ENCODE data around the gene FXYD4. TPM values are rescaled to one million over a fixed set of nuclear protein-coding genes. Genes with fewer than 3 reads are reported as not detected.
"Not testable (repeated sequence)": the region's sequence is repeated elsewhere in the genome, so short reads cannot be mapped to it uniquely, and the experiment has no call there.

Gene FXYD4
- polyA plus RNA-seq, 1 donor (not counting 4 experiments of a cell fraction or from before 2014, with no cell fraction given): not detected

- H3K9me1 ChIP-seq (ENCODE audit: control insufficient read depth, extremely low read depth, insufficient read depth, low read length); dilution Hi-C loops (cut with MboI; ENCODE audit: extremely low pct_ligation_motif_present, low sequenced_read_pairs); H3K4me1 ChIP-seq (ENCODE audit: control insufficient read depth, extremely low read depth, insufficient read depth, low read length); DNase-seq (ENCODE audit: low read depth, low spot score); H3K79me2 ChIP-seq (ENCODE audit: control insufficient read depth, insufficient read depth, low read length); H3K27ac ChIP-seq (ENCODE audit: control insufficient read depth, insufficient read depth, low read length); H3K9me3 ChIP-seq (ENCODE audit: control insufficient read depth, low read depth, low read length); H4K20me1 ChIP-seq (ENCODE audit: control insufficient read depth, extremely low read depth, insufficient read depth, low read length); H3K4me3 ChIP-seq (ENCODE audit: control insufficient read depth in 2 of 3, extremely low read depth in 1 of 3, insufficient read depth in 2 of 3, low read depth in 1 of 3, low read length in 3 of 3); FAIRE-seq; H3K9ac ChIP-seq (ENCODE audit: control insufficient read depth, extremely low read depth, insufficient read depth, low read length); H3K36me3 ChIP-seq (ENCODE audit: control insufficient read depth in 2 of 2, extremely low read depth in 1 of 2, insufficient read depth in 2 of 2, low read length in 2 of 2); H3K27me3 ChIP-seq (ENCODE audit: control insufficient read depth, extremely low read depth, insufficient read depth, low read length); H2AFZ ChIP-seq (ENCODE audit: control insufficient read depth, low read length); H3K4me2 ChIP-seq (ENCODE audit: control insufficient read depth, extremely low read depth, insufficient read depth, low read depth, low read length): not testable (repeated sequence)
Observed at GRCh38 chr10:43329246-43329885, 42.1 kb upstream of the FXYD4 start.

- H3K79me2 ChIP-seq (ENCODE audit: control insufficient read depth, insufficient read depth, low read length); H3K36me3 ChIP-seq (ENCODE audit: control insufficient read depth in 2 of 2, extremely low read depth in 1 of 2, insufficient read depth in 2 of 2, low read length in 2 of 2); H3K4me3 ChIP-seq (ENCODE audit: control insufficient read depth in 2 of 3, extremely low read depth in 1 of 3, insufficient read depth in 2 of 3, low read depth in 1 of 3, low read length in 3 of 3); H3K9ac ChIP-seq (ENCODE audit: control insufficient read depth, extremely low read depth, insufficient read depth, low read length); H3K9me1 ChIP-seq (ENCODE audit: control insufficient read depth, extremely low read depth, insufficient read depth, low read length); FAIRE-seq; H2AFZ ChIP-seq (ENCODE audit: control insufficient read depth, low read length); dilution Hi-C loops (cut with MboI; ENCODE audit: extremely low pct_ligation_motif_present, low sequenced_read_pairs); DNase-seq (ENCODE audit: low read depth, low spot score); H3K4me1 ChIP-seq (ENCODE audit: control insufficient read depth, extremely low read depth, insufficient read depth, low read length); H3K9me3 ChIP-seq (ENCODE audit: control insufficient read depth, low read depth, low read length); H3K4me2 ChIP-seq (ENCODE audit: control insufficient read depth, extremely low read depth, insufficient read depth, low read depth, low read length); H3K27ac ChIP-seq (ENCODE audit: control insufficient read depth, insufficient read depth, low read length); H3K27me3 ChIP-seq (ENCODE audit: control insufficient read depth, extremely low read depth, insufficient read depth, low read length); H4K20me1 ChIP-seq (ENCODE audit: control insufficient read depth, extremely low read depth, insufficient read depth, low read length): not testable (repeated sequence)
Observed at GRCh38 chr10:43330049-43330823, 41.2 kb upstream of the FXYD4 start.

GRCh38 chr10:43330824-43331127 is 40.7 kb upstream of the FXYD4 start:
- H3K9me3 ChIP-seq (ENCODE audit: control insufficient read depth, low read depth, low read length); H3K79me2 ChIP-seq (ENCODE audit: control insufficient read depth, insufficient read depth, low read length); H3K27ac ChIP-seq (ENCODE audit: control insufficient read depth, insufficient read depth, low read length); dilution Hi-C loops (cut with MboI; ENCODE audit: extremely low pct_ligation_motif_present, low sequenced_read_pairs); H3K4me1 ChIP-seq (ENCODE audit: control insufficient read depth, extremely low read depth, insufficient read depth, low read length); H3K27me3 ChIP-seq (ENCODE audit: control insufficient read depth, extremely low read depth, insufficient read depth, low read length); H3K36me3 ChIP-seq (ENCODE audit: control insufficient read depth in 2 of 2, extremely low read depth in 1 of 2, insufficient read depth in 2 of 2, low read length in 2 of 2); H3K4me2 ChIP-seq (ENCODE audit: control insufficient read depth, extremely low read depth, insufficient read depth, low read depth, low read length); H4K20me1 ChIP-seq (ENCODE audit: control insufficient read depth, extremely low read depth, insufficient read depth, low read length); H2AFZ ChIP-seq (ENCODE audit: control insufficient read depth, low read length); DNase-seq (ENCODE audit: low read depth, low spot score); FAIRE-seq; H3K4me3 ChIP-seq (ENCODE audit: control insufficient read depth in 2 of 3, extremely low read depth in 1 of 3, insufficient read depth in 2 of 3, low read depth in 1 of 3, low read length in 3 of 3); H3K9me1 ChIP-seq (ENCODE audit: control insufficient read depth, extremely low read depth, insufficient read depth, low read length); H3K9ac ChIP-seq (ENCODE audit: control insufficient read depth, extremely low read depth, insufficient read depth, low read length): not testable (repeated sequence)
